C4-2B (cell line): ENCODE measurements around the gene RAD21L1.

ENCODE experiments used
- H3K27ac ChIP-seq: fragments of 450-650 bp; 2 replicates; pipeline ENCODE4 v1.5.1; 2017
- ZFX ChIP-seq: fragments of 450-650 bp; IDR thresholded peaks from 2 replicates; pipeline ENCODE4 v1.6.1; 2017
- TF ChIP-seq, protein P1 (sequence below): fragments of 450-650 bp; conservative IDR thresholded peaks from 2 replicates; pipeline ENCODE4 v1.5.1; 2017; ENCODE audit warnings: mild to moderate bottlenecking

RAD21L1 gene

GRCh38 chr20:1206366-1207148, 19.3 kb upstream of the RAD21L1 start:
- TF ChIP-seq ZFX, result no peak
- TF ChIP-seq, protein P1, sequence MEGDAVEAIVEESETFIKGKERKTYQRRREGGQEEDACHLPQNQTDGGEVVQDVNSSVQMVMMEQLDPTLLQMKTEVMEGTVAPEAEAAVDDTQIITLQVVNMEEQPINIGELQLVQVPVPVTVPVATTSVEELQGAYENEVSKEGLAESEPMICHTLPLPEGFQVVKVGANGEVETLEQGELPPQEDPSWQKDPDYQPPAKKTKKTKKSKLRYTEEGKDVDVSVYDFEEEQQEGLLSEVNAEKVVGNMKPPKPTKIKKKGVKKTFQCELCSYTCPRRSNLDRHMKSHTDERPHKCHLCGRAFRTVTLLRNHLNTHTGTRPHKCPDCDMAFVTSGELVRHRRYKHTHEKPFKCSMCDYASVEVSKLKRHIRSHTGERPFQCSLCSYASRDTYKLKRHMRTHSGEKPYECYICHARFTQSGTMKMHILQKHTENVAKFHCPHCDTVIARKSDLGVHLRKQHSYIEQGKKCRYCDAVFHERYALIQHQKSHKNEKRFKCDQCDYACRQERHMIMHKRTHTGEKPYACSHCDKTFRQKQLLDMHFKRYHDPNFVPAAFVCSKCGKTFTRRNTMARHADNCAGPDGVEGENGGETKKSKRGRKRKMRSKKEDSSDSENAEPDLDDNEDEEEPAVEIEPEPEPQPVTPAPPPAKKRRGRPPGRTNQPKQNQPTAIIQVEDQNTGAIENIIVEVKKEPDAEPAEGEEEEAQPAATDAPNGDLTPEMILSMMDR, result no peak
- no peak overlapping the region for H3K27ac ChIP-seq

DNA sequence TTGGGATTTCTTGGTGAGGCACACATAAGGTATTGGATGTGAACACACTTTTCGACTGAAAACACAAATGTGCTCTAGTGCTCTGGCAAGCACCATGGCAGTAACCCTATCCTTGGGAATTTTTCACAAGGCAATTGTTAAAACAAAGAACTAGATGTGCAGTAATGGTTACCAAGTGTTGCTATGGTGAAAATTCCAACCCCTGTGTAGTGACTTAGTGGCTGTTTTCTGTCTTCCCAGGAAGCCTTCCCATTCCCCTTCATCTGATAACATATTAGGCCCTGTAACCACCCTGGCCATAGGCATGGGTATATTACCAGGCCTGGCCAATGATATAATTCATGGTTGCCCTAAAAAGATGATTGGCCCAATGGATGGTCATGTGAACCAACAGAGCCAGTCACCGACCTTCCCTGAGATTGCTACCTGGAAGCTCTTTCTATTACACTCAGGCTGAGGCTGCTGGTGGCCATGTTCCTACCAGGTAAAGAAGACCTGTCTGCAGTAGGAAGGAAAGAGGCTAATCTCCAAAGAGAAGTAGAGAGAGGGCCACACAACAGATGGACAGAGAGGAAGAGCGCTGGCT, 18.5 kb upstream of the RAD21L1 start:
- TF ChIP-seq, protein P1, result no peak
- TF ChIP-seq ZFX, result no peak
- no peak overlapping the region for H3K27ac ChIP-seq

DNA sequence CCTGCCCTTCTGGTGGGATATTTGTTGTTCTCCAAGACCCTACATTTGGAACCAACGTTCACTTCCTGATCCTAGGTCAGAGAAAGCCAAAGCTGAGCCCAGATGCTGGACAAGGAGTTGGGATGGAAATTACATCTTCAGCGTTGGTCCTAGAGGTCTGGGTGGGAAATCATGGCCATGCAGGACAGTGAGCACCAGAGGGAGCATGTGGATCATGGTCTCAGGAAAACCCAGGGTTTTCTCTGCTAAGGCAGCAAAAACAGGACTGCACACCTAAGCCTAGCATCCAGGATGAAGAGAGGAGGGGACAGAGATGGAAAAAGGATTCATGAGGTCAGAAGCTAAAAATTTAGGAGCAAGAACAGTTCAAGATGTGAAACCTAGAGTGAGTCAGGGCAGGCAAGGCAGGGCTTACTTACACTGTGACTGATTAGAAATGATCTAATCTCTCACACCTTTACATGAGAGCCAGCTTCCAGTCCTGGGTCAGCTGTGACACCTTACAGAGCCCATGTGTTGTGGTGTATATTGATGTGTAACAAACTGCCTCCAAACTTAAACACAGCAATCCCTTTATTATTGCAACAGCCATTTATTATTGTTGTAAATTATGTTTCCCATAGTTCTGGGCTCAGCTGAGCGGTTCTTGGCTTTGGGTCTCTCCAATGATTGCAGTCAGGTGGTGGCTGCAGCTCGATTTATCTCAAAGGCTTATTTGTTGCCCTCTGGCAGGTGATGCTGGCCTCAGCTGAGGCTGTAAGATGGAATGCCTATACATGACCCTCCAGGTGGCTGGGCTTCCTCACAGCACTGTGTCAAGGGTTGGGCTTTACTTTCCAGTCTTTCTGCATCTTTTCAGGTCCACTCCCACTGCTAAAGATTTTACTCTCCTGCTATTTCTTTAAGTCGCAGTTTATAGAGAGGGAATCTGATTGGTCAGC, 16.1 kb upstream of the RAD21L1 start:
- no peak for TF ChIP-seq ZFX
- TF ChIP-seq, protein P1, result peak; percentile 17

DNA sequence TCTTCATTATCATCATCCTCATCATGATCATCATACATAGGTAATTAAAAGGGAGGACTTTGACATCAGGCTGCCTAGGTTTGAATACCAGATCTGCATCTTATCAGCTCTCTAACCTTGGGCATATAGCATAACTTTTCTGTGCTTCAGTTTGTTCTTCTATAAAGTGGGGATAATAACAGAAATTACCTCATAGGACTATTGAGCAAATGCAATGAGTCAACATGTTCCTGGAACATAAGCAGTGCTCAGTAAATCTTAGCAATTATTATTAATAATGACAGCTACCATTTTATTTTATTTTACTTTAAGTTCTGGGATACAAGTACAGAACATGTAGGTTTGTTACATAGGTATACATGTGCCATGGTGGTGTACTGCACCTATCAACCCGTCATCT, 15.3 kb upstream of the RAD21L1 start:
- no peak overlapping the region for H3K27ac ChIP-seq
- no peak for TF ChIP-seq ZFX

More for the DNA sequence above, 16.1 kb upstream of the RAD21L1 start:
- H3K27ac ChIP-seq, result no peak overlapping the region

DNA sequence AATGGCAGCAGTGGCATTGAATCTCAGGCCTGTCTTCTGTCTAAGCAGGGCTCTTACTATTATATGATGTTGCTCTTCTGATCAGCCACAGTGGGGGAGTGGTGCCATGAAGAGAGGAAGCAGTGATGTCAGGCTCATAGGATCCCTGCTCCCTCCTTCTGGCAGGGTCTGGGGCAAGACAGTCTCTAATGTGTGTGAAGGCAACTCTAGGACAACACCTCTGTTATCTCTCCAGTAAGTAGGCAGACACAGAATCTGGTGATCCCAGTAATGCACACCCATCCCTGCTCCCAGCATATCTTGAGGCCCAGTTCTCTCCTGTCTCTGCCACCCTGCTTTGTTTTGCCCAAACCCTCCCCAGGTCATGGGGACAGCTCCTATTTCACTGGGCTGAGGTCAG, 13.8 kb upstream of the RAD21L1 start:
- H3K27ac ChIP-seq, result no peak overlapping the region

DNA sequence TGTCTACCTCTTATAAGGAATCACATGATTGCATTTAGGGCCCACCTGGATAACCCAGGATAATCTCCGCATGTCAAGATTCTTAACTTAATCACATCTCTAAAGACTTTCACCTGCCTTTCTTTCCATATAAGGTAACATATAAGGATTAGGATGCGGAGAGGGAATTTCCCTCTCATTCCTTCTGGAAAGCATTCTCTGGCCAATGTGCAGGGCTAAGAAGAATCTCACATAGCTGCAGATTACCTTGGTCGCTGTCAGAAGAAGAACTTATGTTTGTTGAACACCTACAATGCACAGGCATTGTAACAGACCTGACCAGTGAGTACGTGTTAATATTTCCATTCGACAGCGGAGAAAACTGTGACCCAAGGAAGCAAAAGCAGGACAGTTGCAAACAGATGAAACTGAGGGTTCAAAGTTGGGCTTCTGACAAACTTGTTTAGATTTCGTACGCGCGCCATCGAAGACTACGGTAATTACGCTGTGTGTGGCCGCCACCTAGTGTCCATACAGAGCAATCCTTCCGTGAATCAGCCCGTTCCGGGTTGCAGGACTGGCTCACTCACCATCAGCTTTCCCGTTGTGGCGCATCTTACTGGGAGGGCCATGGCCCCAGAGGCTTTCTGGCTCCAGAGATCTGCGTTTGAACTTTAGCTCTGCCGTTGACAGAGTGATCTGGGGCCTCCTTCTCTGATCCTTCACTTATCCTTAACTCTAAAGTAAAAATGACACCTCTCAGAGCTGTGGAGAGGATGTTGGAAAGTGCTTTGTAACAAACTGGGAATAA, 13.0 kb upstream of the RAD21L1 start:
- no peak overlapping the region for H3K27ac ChIP-seq
- no peak for TF ChIP-seq ZFX
- TF ChIP-seq, protein P1, result peak; percentile 88

More for the DNA sequence above, 13.8 kb upstream of the RAD21L1 start:
- TF ChIP-seq ZFX, result no peak
- TF ChIP-seq, protein P1, result no peak

- TF ChIP-seq ZFX, result no peak
- TF ChIP-seq, protein P1, result no peak
- no peak overlapping the region for H3K27ac ChIP-seq
These were observed 11.0 kb upstream of the RAD21L1 start for GRCh38 chr20:1214838-1215261.
